Esophagus squamous epithelium (tissue), 5 donors: ENCODE results near the gene PHF2. TPM values are rescaled to one million over a fixed set of nuclear protein-coding genes. Genes with fewer than 3 reads are reported as not detected.
A peak's percentile ranks its signal among the peaks of the same experiment; 100 is the strongest.

Experiments
- DNase-seq: peaks from one replicate; lab custom pipeline; 2025; lab: John Stamatoyannopoulos, UW
- H3K27ac ChIP-seq, 4 donors: fragments of 200-600 bp; sonication (generic); one replicate each; pipeline ENCODE4 v1.5.1; 2016 to 2019; ENCODE audit warnings: mild to moderate bottlenecking in 1 of 4
- H3K27me3 ChIP-seq, 4 donors: fragments of 200-600 bp; sonication (generic); 1 replicate in 3 of 4; 2 replicates in 1 of 4; pipeline versions ENCODE4 v1.5.1 to v1.6.0; 2017 to 2021; ENCODE audit warnings: antibody characterized with exemption in 1 of 4
- H3K36me3 ChIP-seq, 3 donors: fragments of 200-600 bp; sonication (generic); one replicate each; pipeline ENCODE4 v1.5.1; 2016 to 2019
- H3K4me1 ChIP-seq, 3 donors: fragments of 200-600 bp; sonication (generic); one replicate each; pipeline ENCODE4 v1.5.1; 2017 to 2019
- H3K4me3 ChIP-seq, 4 donors: fragments of 200-600 bp; sonication (generic); 1 replicate in 3 of 4; 2 replicates in 1 of 4; pipeline ENCODE4 v1.5.1; 2016 to 2019; ENCODE audit warnings: mild to moderate bottlenecking in 2 of 4, moderate library complexity in 1 of 4
- H3K9me3 ChIP-seq, 3 donors: fragments of 200-600 bp; sonication (generic); one replicate each; pipeline ENCODE4 v1.5.1; 2016 to 2019
- POLR2A ChIP-seq, 4 donors: fragments of 450-650 bp; IDR thresholded peaks; one replicate each; pipeline ENCODE4 v1.6.1; 2017; ENCODE audit warnings: antibody characterized with exemption in 4 of 4, mild to moderate bottlenecking in 4 of 4, moderate library complexity in 3 of 4
- WGBS, 2 donors: methylation state at CpG; one replicate each; pipeline ENCODE4 v1.1.5; 2018; 5-methylcytosine and 5-hydroxymethylcytosine counted together
- intact Hi-C: fragments of 100-400 bp; cut with DNase I; formaldehyde crosslinking; loops from one replicate; pipeline ENCODE4 v1.15.0; 2022
- total RNA-seq, 4 donors: library from RNA; depleted of rRNA; stranded (reverse); fragments of >200 nt; gene quantifications; one replicate each; pipeline ENCODE4 v1.1.0, GENCODE V29; 2016
- TF ChIP-seq, protein P1 (sequence below), 6 experiments: fragments of 450-650 bp in 4 of 6; fragments of 200-600 bp in 2 of 6; sonication (generic) in 2 of 6; IDR thresholded peaks; one replicate each; pipeline ENCODE4 v1.5.1; 2016 to 2019; ENCODE audit warnings: antibody characterized with exemption in 6 of 6, mild to moderate bottlenecking in 4 of 6, moderate library complexity in 4 of 6
- donor health status: DM: yes; HTN: yes; CAD: no.

The PHF2 gene
- total RNA-seq, 4 donors from 2014 or later: 13.3 to 22.6 (median 17.5) TPM

DNA sequence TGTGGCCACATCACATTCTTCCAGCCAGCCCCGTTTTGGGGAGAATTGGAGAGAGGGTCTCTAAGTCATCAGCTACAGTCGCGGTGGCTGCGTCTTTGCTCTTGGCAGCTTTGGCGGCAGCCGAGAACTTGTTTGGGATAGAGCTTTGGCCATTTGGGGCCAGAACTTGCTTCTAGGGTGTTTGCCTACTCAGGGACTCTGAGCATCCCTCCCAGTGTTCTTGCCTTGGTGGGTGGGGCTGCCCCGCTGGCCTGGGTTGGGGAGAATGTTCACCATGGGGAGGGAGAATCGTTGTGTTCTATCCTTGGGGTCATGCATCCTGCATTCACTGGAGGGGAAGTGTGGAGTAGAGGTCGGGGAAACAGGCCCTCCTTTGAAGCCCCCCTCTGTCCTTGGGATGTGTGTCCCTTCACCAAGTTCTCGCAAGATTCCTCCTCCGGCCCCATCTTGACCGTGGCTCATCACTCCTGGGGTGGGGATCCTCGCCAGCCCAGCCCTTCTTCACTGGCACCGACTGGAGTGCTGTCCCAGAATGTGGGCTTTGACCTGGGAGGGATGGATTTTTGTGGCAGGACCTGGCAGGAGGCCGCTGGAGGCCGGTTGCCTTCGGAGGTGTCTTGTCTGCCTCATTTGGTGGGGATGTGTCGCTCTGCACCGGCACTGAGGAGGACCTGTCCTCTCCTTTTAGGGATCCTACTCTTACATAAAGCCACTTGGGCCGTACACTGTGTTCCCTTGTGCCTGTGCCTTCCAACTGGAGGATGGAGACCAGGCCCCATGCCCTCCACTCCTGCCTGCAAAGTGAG is 3.5 kb downstream of the PHF2 start:
- Histone ChIP-seq H3K9me3 (no peaks in the 10 kb centered on the region), H3K27ac (peak overlapping the region in 2 of 4 donors; percentile 2 to 38), H3K27me3 (no peaks in the 10 kb centered on the region), H3K4me3 (no peak overlapping the region), H3K4me1 (peaks cover 30 to 62% (median 34%) of the 10 kb centered on the region in 3 donors), H3K36me3 (no peaks in the 10 kb centered on the region)
- intact Hi-C loops: no loop called here
- no peak for TF ChIP-seq POLR2A (IDR thresholded peaks at IDR 0.05)
- TF ChIP-seq, protein P1, sequence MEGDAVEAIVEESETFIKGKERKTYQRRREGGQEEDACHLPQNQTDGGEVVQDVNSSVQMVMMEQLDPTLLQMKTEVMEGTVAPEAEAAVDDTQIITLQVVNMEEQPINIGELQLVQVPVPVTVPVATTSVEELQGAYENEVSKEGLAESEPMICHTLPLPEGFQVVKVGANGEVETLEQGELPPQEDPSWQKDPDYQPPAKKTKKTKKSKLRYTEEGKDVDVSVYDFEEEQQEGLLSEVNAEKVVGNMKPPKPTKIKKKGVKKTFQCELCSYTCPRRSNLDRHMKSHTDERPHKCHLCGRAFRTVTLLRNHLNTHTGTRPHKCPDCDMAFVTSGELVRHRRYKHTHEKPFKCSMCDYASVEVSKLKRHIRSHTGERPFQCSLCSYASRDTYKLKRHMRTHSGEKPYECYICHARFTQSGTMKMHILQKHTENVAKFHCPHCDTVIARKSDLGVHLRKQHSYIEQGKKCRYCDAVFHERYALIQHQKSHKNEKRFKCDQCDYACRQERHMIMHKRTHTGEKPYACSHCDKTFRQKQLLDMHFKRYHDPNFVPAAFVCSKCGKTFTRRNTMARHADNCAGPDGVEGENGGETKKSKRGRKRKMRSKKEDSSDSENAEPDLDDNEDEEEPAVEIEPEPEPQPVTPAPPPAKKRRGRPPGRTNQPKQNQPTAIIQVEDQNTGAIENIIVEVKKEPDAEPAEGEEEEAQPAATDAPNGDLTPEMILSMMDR (IDR thresholded peaks at IDR 0.05): no peak
- WGBS, 2 donors: 76 to 83% methylated on average over 8 to 15 of the region's 20 CpGs
- DNase-seq: no peak

DNA sequence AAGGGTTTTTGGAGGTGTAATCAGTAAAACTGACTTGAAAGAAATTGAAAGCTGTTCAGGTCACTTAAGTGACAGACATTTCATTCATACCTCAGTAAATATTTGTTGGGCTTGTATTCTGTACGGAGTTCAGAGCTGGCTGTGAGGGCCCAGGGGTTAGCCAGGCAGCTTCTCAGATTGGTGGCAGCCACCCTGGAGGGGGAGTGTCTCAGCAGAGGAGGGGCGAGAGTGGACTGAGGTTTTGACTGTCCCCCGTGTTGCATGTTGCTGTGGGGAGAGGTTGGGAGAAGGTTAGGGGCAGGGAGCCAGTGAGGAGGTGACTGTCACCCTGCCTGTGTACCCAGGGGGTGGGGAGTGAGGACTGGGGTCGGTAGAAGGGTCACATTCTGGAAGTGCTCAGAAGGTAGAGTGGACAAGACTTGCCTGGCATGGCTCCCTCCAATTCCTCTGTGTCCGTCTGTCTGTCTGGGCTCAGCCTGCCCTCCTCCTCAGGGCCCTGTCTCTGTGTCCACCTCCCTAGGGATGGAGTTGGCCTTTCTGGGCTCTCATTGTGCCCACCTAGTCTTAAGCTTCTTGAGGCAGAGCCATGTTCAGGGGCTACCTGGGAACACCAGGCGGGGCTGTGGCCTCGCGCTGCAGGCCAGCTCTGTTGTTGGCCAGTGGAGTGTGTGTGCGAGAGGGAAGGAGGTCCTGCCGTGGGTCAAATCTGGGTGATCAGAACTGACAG is 4.4 kb downstream of the PHF2 start:
- peaks cover 23 to 55% (median 28%) of the 10 kb centered on the region in 3 donors for H3K4me1 ChIP-seq

DNA sequence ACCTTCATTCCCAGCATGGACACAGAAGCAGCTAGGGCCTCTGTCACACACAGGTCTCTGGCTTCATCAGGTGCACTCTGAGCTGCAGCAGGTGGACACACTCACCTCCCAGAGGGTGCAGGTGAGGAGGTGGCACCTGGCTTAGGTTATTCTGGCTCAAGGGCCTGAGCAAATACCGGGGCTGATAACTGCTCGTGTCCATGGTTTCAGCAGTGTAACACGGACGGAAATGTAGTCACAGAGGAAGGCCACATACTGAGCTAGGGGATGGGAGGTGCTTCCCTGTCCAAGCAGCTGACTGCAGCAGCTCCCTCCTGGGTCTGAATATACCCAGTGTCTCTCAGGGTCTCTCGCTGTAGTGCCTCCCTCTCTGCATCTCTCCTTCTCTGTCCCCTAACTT is 5.7 kb downstream of the PHF2 start:
- Histone ChIP-seq H3K27ac (peak overlapping the region in 1 of 4 donors; percentile 0), H3K36me3 (no peaks in the 10 kb centered on the region), H3K27me3 (no peaks in the 10 kb centered on the region), H3K4me3 (no peak overlapping the region), H3K9me3 (no peaks in the 10 kb centered on the region), H3K4me1 (peaks cover 23 to 65% (median 28%) of the 10 kb centered on the region in 3 donors)
- WGBS, 2 donors: 74 to 80% methylated on average over 2 of the region's 5 CpGs
- no peak for DNase-seq
- intact Hi-C loops: no loop called here
- TF ChIP-seq POLR2A (IDR thresholded peaks at IDR 0.05): no peak
- TF ChIP-seq, protein P1 (IDR thresholded peaks at IDR 0.05): no peak

More for the DNA sequence above, 4.4 kb downstream of the PHF2 start:
- no peaks in the 10 kb centered on the region for H3K36me3 ChIP-seq
- H3K27ac ChIP-seq: peak overlapping the region in 2 of 4 donors; percentile 14 to 17
- H3K27me3 ChIP-seq: no peaks in the 10 kb centered on the region
- WGBS, 2 donors: 60 to 72% methylated on average over 1 to 7 of the region's 10 CpGs
- no peak for DNase-seq
- no peaks in the 10 kb centered on the region for H3K9me3 ChIP-seq
- TF ChIP-seq, protein P1 (IDR thresholded peaks at IDR 0.05): no peak
- TF ChIP-seq POLR2A (IDR thresholded peaks at IDR 0.05): no peak
- intact Hi-C loops: no loop called here
- H3K4me3 ChIP-seq: no peak overlapping the region

DNA sequence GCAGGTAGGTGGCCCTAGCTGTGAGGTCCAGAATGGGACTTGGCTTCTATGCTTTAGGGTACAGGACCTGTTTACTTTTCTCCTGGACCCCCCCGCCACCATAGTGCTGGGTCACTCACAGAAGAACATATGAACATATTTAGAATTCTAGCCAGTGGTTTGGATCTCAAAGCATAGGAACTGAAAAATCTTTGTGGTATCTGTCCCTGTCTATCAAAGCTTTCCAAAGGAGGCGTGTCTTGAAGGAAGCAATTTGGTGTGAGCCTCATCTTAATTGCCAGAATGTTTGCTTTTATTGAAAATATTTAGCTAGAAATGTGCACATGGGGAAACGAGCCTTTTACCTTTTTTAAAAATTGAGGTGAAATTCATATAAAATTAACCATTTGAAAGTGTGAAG is 6.2 kb downstream of the PHF2 start:
- DNase-seq: no peak
- WGBS, 2 donors: 65 to 75% methylated on average over 2 to 3 of the region's 3 CpGs
- Histone ChIP-seq H3K9me3 (no peaks in the 10 kb centered on the region), H3K4me3 (no peak overlapping the region), H3K4me1 (peaks cover 22 to 66% (median 28%) of the 10 kb centered on the region in 3 donors), H3K36me3 (no peaks in the 10 kb centered on the region), H3K27me3 (no peaks in the 10 kb centered on the region), H3K27ac (peak overlapping the region in 1 of 4 donors; percentile 0)
- TF ChIP-seq POLR2A (IDR thresholded peaks at IDR 0.05): no peak
- TF ChIP-seq, protein P1 (IDR thresholded peaks at IDR 0.05): no peak
- intact Hi-C loops: no loop called here

DNA sequence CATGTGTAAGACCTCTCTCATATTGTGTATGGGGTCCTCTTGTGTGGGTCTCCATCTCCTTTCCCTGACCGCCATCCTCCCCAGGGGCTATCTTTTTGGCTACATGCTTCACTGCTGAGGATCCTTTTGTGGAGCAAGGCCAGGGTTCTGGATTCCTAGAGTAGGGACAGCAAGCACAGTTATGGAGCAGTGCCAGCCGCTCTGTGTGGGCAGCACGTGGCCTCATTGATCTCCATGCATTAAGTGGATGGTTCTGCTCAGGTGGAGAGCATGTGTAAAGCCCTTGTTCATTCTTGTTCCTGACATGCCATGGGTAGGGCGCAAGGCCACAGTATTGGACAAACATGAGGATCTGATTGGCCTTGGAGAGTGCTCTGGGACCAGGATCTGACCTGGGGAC is 8.9 kb downstream of the PHF2 start:
- intact Hi-C loops: no loop called here
- no peaks in the 10 kb centered on the region for H3K9me3 ChIP-seq
- no peak overlapping the region for H3K27ac ChIP-seq
- 100% methylated on average over 3 of the region's 4 CpGs; no CpG with 5 or more reads in 1 of the 2 donors for WGBS, 2 donors
- peaks cover 2 to 66% (median 3%) of the 10 kb centered on the region in 3 donors for H3K4me1 ChIP-seq
- H3K27me3 ChIP-seq: no peaks in the 10 kb centered on the region
- no peak overlapping the region for H3K4me3 ChIP-seq
- H3K36me3 ChIP-seq: no peaks in the 10 kb centered on the region
- no peak for TF ChIP-seq POLR2A (IDR thresholded peaks at IDR 0.05)
- TF ChIP-seq, protein P1 (IDR thresholded peaks at IDR 0.05): no peak
- DNase-seq: no peak
